Measurements from ENCODE around the gene NECTIN2.

GRCh38 chr19:44817725-44818465 is 28.2 kb upstream of the NECTIN2 start:
- TF ChIP-seq CTCF (IDR thresholded peaks at IDR 0.05; ENCODE audit: low read depth, low read length, poor library complexity, severe bottlenecking) (no peak), EZH2phosphoT487 (IDR thresholded peaks at IDR 0.05; ENCODE audit: borderline replicate concordance, low read length) (no peak)
